Mucosa of stomach (tissue), 1 donor: ENCODE data around the gene RPEL1.

Source experiments
- H3K27me3 ChIP-seq: one replicate; pipeline ENCODE4 v1.7.0; 2013; ENCODE audit warnings: mild to moderate bottlenecking, low read length; ENCODE audit not compliant: control insufficient read depth, insufficient read depth
- H3K36me3 ChIP-seq: one replicate; pipeline ENCODE4 v1.7.0; 2013; ENCODE audit warnings: low read length; ENCODE audit not compliant: control insufficient read depth, insufficient read depth
- H3K4me1 ChIP-seq: one replicate; pipeline ENCODE4 v1.7.0; 2013; ENCODE audit warnings: mild to moderate bottlenecking, low read length; ENCODE audit not compliant: control insufficient read depth, insufficient read depth
- H3K4me3 ChIP-seq: one replicate; pipeline ENCODE4 v1.7.0; 2013; ENCODE audit warnings: low read length
- H3K9ac ChIP-seq: one replicate; pipeline ENCODE4 v1.7.0; 2013; ENCODE audit warnings: mild to moderate bottlenecking, low read length, moderate library complexity
- H3K9me3 ChIP-seq: one replicate; pipeline ENCODE4 v1.7.0; 2013; ENCODE audit warnings: mild to moderate bottlenecking, low read length, moderate library complexity; ENCODE audit not compliant: control insufficient read depth
- donor health status: Pancreatic carcinoma.

Gene RPEL1

DNA sequence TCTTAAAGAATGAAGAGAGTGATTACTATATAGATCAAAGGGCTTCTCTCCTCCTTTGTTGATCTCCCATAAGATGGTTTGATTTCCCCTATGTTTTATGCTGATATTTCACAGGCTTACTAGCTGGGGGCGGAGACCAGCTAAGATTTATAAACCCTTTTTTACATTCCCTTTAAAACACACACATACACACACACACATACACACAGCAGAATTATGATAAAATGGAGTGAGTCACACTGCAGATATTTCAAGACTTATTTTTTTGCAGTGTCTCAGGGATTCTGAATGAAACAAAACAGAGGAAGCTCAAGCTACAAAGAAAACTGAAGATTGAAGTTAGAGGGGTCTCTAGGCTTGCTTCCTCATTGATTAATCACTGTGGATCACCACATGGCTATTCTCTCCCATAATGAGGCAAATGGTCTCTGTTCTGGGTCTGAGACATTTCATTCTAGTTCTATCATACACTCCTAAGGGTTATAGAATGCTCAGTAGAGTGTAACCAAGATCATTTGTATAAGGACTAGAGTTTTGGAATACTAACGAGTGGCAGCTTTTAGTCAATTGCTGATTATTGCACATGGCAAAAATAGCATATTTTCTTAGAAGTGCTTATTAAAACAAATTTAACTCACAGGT is 49.8 kb downstream of the RPEL1 start:
- Histone ChIP-seq H3K4me1 (no peaks in the 10 kb centered on the region), H3K27me3 (no peaks in the 10 kb centered on the region), H3K4me3 (no peak overlapping the region), H3K9me3 (no peaks in the 10 kb centered on the region), H3K36me3 (no peaks in the 10 kb centered on the region), H3K9ac (no peak overlapping the region)
